HL-60 (cell line): Measurements from ENCODE around the gene GAREM1.

Experiments
- GABPA ChIP-seq: IDR thresholded peaks from 2 replicates; pipeline ENCODE4 v1.6.1; 2012; ENCODE audit warnings: low read depth
- TF ChIP-seq, protein P1 (sequence below): IDR thresholded peaks from one replicate; pipeline ENCODE4 v1.5.1; 2011; ENCODE audit warnings: low read length, control low read depth, inconsistent platforms; ENCODE audit not compliant: insufficient read depth

DNA sequence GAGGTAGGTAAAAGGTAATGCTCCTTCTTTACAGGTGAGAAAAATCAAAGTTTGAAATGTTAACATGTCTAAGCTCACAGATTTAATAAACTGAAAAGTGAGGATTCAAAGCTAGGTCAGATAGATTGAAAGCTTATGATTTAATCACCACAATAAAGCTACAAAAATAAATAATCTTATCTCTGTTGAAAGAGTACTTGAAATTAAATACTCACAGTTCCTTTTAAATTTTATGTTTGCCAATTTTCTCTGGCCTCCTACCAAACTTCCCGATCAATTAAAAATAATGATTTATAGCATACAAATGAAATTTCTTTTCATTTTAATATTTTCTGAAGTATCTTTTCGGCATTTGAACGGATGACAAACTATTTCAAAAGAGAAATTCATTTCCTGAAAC, 77.3 kb downstream of the GAREM1 start:
- TF ChIP-seq, protein P1, sequence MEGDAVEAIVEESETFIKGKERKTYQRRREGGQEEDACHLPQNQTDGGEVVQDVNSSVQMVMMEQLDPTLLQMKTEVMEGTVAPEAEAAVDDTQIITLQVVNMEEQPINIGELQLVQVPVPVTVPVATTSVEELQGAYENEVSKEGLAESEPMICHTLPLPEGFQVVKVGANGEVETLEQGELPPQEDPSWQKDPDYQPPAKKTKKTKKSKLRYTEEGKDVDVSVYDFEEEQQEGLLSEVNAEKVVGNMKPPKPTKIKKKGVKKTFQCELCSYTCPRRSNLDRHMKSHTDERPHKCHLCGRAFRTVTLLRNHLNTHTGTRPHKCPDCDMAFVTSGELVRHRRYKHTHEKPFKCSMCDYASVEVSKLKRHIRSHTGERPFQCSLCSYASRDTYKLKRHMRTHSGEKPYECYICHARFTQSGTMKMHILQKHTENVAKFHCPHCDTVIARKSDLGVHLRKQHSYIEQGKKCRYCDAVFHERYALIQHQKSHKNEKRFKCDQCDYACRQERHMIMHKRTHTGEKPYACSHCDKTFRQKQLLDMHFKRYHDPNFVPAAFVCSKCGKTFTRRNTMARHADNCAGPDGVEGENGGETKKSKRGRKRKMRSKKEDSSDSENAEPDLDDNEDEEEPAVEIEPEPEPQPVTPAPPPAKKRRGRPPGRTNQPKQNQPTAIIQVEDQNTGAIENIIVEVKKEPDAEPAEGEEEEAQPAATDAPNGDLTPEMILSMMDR = no peak
- no peak for TF ChIP-seq GABPA
